Esophagus (tissue), 2 donors: ENCODE measurements around the gene PROSER1. TPM values are rescaled to one million over a fixed set of nuclear protein-coding genes. Genes with fewer than 3 reads are reported as not detected.

Experiments used
- H3K27ac ChIP-seq, 2 donors: one replicate each; pipeline ENCODE4 v1.5.1; 2013; ENCODE audit warnings: low read depth in 2 of 2, mild to moderate bottlenecking in 2 of 2, inconsistent platforms in 1 of 2, low read length in 1 of 2, moderate library complexity in 1 of 2
- H3K27me3 ChIP-seq, 2 donors: one replicate each; pipeline ENCODE4 v1.6.1; 2013; ENCODE audit warnings: low read length in 2 of 2, control low read depth in 1 of 2, mild to moderate bottlenecking in 1 of 2; ENCODE audit not compliant: insufficient read depth in 2 of 2, control insufficient read depth in 1 of 2
- H3K36me3 ChIP-seq, 2 donors: one replicate each; pipeline ENCODE4 v1.6.1; 2013; ENCODE audit warnings: low read length in 1 of 2; ENCODE audit not compliant: control insufficient read depth in 2 of 2, insufficient read depth in 2 of 2
- H3K4me1 ChIP-seq, 2 donors: one replicate each; pipeline ENCODE4 v1.6.1; 2013; ENCODE audit warnings: low read length in 1 of 2; ENCODE audit not compliant: control insufficient read depth in 2 of 2, insufficient read depth in 2 of 2
- H3K4me3 ChIP-seq, 2 donors: one replicate each; pipeline ENCODE4 v1.5.1; 2013; ENCODE audit warnings: low read length in 2 of 2, mild to moderate bottlenecking in 2 of 2, low read depth in 1 of 2, moderate library complexity in 1 of 2
- H3K9me3 ChIP-seq, 2 donors: one replicate each; pipeline ENCODE4 v1.6.1; 2013; ENCODE audit warnings: mild to moderate bottlenecking in 2 of 2, low read depth in 1 of 2, low read length in 1 of 2, moderate library complexity in 1 of 2; ENCODE audit not compliant: control insufficient read depth in 2 of 2, insufficient read depth in 1 of 2
- WGBS, 2 donors: extraction: QIAGEN DNeasy Blood & Tissue Kit; methylation state at CpG; one replicate each; pipeline ENCODE4 v1.1.7; 2013; 5-methylcytosine and 5-hydroxymethylcytosine counted together
- polyA plus RNA-seq, 2 donors: library from polyadenylated mRNA; stranded (reverse); fragments of 200-250 nt; gene quantifications; one replicate each; pipeline ENCODE4 v1.2.3, GENCODE V29; 2013
- donor health status: healthy with polysubstance abuse.
- donor health status: Bipolar disorder and iron deficiency.

The PROSER1 gene
- polyA plus RNA-seq, 2 donors = 7.3 to 8.8 TPM

- H3K9me3 ChIP-seq = no peaks in the 10 kb centered on the region
- 87 to 88% methylated on average over 3 of the region's 3 CpGs for WGBS, 2 donors
- no peak overlapping the region for H3K27ac ChIP-seq
- no peaks in the 10 kb centered on the region for H3K36me3 ChIP-seq
- no peaks in the 10 kb centered on the region for H3K27me3 ChIP-seq
- H3K4me1 ChIP-seq = no peaks in the 10 kb centered on the region
- H3K4me3 ChIP-seq = no peak overlapping the region
Measured at GRCh38 chr13:39049274-39049673, 11.4 kb upstream of the PROSER1 start.

- H3K27ac ChIP-seq = no peak overlapping the region
- H3K9me3 ChIP-seq = no peaks in the 10 kb centered on the region
- no peaks in the 10 kb centered on the region for H3K27me3 ChIP-seq
- H3K4me1 ChIP-seq = no peaks in the 10 kb centered on the region
- H3K36me3 ChIP-seq = no peaks in the 10 kb centered on the region
- no peak overlapping the region for H3K4me3 ChIP-seq
Measured at GRCh38 chr13:39048806-39049205, 10.9 kb upstream of the PROSER1 start.

- Histone ChIP-seq H3K36me3 (no peaks in the 10 kb centered on the region), H3K4me3 (no peak overlapping the region), H3K9me3 (no peaks in the 10 kb centered on the region), H3K27ac (no peak overlapping the region), H3K27me3 (no peaks in the 10 kb centered on the region), H3K4me1 (no peaks in the 10 kb centered on the region)
- 30 to 34% methylated on average over 2 of the region's 2 CpGs for WGBS, 2 donors
Measured at GRCh38 chr13:39047560-39047959, 9.7 kb upstream of the PROSER1 start.

GRCh38 chr13:39044536-39044935 lies 6.6 kb upstream of the PROSER1 start:
- Histone ChIP-seq H3K4me1 (no peaks in the 10 kb centered on the region), H3K27ac (no peak overlapping the region), H3K27me3 (no peaks in the 10 kb centered on the region), H3K36me3 (no peaks in the 10 kb centered on the region), H3K4me3 (no peak overlapping the region), H3K9me3 (no peaks in the 10 kb centered on the region)
- 92% methylated on average over 3 of the region's 3 CpGs for WGBS, 2 donors

GRCh38 chr13:39040206-39040605 lies 2.3 kb upstream of the PROSER1 start:
- no peaks in the 10 kb centered on the region for H3K27me3 ChIP-seq
- H3K4me3 ChIP-seq = no peak overlapping the region
- H3K9me3 ChIP-seq = no peaks in the 10 kb centered on the region
- WGBS, 2 donors = 56 to 62% methylated on average over 1 of the region's 1 CpG
- H3K4me1 ChIP-seq = peaks cover 0 to under 1% of the 10 kb centered on the region in 2 donors
- H3K36me3 ChIP-seq = no peaks in the 10 kb centered on the region
- H3K27ac ChIP-seq = no peak overlapping the region

- peak overlapping the region; percentile 76 to 89 for H3K4me3 ChIP-seq
- H3K27me3 ChIP-seq = no peaks in the 10 kb centered on the region
- peaks cover 0 to 2% of the 10 kb centered on the region in 2 donors for H3K4me1 ChIP-seq
- no peaks in the 10 kb centered on the region for H3K9me3 ChIP-seq
- H3K27ac ChIP-seq = peak overlapping the region in 1 of 2 donors; percentile 84
- H3K36me3 ChIP-seq = peaks cover 0 to under 1% of the 10 kb centered on the region in 2 donors
- 14 to 15% methylated on average over 7 of the region's 7 CpGs for WGBS, 2 donors
Measured at GRCh38 chr13:39039041-39039440, 1.2 kb upstream of the PROSER1 start.

- no peaks in the 10 kb centered on the region for H3K9me3 ChIP-seq
- peaks cover 0 to 2% of the 10 kb centered on the region in 2 donors for H3K4me1 ChIP-seq
- no peaks in the 10 kb centered on the region for H3K27me3 ChIP-seq
- peaks cover 0 to 3% of the 10 kb centered on the region in 2 donors for H3K36me3 ChIP-seq
- WGBS, 2 donors = 0% methylated on average over 15 of the region's 15 CpGs
- H3K4me3 ChIP-seq = peak overlapping the region; percentile 76 to 89
- peak overlapping the region; percentile 84 to 85 for H3K27ac ChIP-seq
Measured at GRCh38 chr13:39038569-39039030, 711 bp upstream of the PROSER1 start.

- H3K4me1 ChIP-seq = peaks cover 0 to 2% of the 10 kb centered on the region in 2 donors
- H3K36me3 ChIP-seq = peaks cover 0 to 3% of the 10 kb centered on the region in 2 donors
- WGBS, 2 donors = 0% methylated on average over 24 to 39 of the region's 39 CpGs
- no peaks in the 10 kb centered on the region for H3K9me3 ChIP-seq
- no peaks in the 10 kb centered on the region for H3K27me3 ChIP-seq
- peak overlapping the region; percentile 84 to 85 for H3K27ac ChIP-seq
- peak overlapping the region; percentile 76 to 89 for H3K4me3 ChIP-seq
Measured at GRCh38 chr13:39037410-39037879, 444 bp downstream of the PROSER1 start.

- Histone ChIP-seq H3K36me3 (peaks cover 0 to 3% of the 10 kb centered on the region in 2 donors), H3K4me3 (peak overlapping the region; percentile 24 to 89), H3K27ac (no peak overlapping the region), H3K9me3 (no peaks in the 10 kb centered on the region), H3K27me3 (no peaks in the 10 kb centered on the region), H3K4me1 (peaks cover 0 to 2% of the 10 kb centered on the region in 2 donors)
- 1 to 3% methylated on average over 9 of the region's 9 CpGs for WGBS, 2 donors
Measured at GRCh38 chr13:39036212-39036611, 1.7 kb downstream of the PROSER1 start.

GRCh38 chr13:39035799-39036198 lies 2.1 kb downstream of the PROSER1 start:
- no peaks in the 10 kb centered on the region for H3K27me3 ChIP-seq
- H3K4me3 ChIP-seq = peak overlapping the region in 1 of 2 donors; percentile 89
- peaks cover 0 to 2% of the 10 kb centered on the region in 2 donors for H3K4me1 ChIP-seq
- H3K36me3 ChIP-seq = peaks cover 0 to 3% of the 10 kb centered on the region in 2 donors
- 24 to 38% methylated on average over 2 of the region's 2 CpGs for WGBS, 2 donors
- no peaks in the 10 kb centered on the region for H3K9me3 ChIP-seq
- no peak overlapping the region for H3K27ac ChIP-seq
